NCI-H1417 treated with DMSO at 0.1 percent for 48 hours (cell line): ENCODE measurements around the gene AUP1.

ENCODE experiments used
- DNase-seq: peaks from one replicate; lab custom pipeline; 2025; lab: John Stamatoyannopoulos, UW

AUP1 gene

DNA sequence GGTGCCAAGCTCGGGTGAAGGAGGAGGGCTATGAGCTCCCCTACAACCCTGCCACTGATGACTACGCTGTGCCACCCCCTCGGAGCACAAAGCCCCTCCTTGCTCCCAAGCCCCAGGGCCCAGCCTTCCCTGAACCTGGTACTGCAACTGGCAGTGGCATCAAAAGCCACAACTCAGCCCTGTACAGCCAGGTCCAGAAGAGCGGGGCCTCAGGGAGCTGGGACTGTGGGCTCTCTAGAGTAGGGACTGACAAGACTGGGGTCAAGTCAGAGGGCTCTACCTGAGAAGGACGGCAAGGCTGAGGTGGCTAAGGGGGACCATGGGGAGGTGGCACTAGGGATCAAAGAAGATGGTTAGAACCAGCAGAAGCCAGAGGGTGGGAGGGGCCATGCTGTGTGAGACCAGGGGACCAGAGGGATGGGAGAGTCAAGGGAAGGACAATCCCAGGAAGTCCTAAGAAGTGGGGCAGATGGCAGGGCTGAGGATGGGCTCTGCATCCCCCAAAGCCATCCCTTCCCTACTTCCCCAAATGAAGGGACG, 27.4 kb upstream of the AUP1 start:
- DNase-seq, result no peak

GRCh38 chr2:74556159-74556558, 26.7 kb upstream of the AUP1 start:
- no peak for DNase-seq

DNA sequence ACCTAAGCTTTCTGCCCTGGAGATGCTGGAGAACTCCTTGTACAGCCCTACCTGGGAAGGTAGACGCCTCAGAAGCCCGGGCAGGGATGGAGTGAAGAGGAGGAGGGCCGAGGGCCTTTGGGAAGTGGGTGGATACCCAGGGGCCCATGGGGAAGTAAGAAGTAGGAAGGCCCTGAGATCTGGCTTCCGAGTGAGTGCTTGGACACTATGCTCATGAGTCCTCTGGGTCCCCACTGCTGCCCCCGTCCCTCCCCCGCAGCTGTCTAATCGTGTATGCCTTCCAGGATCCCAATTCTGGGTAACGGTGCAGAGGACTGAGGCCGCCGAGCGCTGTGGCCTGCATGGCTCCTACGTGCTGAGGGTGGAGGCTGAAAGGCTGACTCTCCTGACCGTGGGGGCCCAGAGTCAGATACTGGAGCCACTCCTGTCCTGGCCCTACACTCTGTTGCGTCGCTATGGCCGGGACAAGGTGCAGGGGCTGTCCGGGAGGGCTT, 26.2 kb upstream of the AUP1 start:
- no peak for DNase-seq

- DNase-seq, result no peak
These were observed 25.5 kb upstream of the AUP1 start for GRCh38 chr2:74554820-74555531.

- DNase-seq, result peak; percentile 45
These were observed 24.6 kb upstream of the AUP1 start, which contains the start of the genes DOK1 and LOXL3 for GRCh38 chr2:74553892-74554819. Gene DOK1 (plus strand): TSS chr2:74554720. CDS start chr2:74554755, 35 bp downstream. Gene LOXL3 (minus strand): TSS chr2:74553942. CDS start chr2:74552634, 1,308 bp downstream.

DNA sequence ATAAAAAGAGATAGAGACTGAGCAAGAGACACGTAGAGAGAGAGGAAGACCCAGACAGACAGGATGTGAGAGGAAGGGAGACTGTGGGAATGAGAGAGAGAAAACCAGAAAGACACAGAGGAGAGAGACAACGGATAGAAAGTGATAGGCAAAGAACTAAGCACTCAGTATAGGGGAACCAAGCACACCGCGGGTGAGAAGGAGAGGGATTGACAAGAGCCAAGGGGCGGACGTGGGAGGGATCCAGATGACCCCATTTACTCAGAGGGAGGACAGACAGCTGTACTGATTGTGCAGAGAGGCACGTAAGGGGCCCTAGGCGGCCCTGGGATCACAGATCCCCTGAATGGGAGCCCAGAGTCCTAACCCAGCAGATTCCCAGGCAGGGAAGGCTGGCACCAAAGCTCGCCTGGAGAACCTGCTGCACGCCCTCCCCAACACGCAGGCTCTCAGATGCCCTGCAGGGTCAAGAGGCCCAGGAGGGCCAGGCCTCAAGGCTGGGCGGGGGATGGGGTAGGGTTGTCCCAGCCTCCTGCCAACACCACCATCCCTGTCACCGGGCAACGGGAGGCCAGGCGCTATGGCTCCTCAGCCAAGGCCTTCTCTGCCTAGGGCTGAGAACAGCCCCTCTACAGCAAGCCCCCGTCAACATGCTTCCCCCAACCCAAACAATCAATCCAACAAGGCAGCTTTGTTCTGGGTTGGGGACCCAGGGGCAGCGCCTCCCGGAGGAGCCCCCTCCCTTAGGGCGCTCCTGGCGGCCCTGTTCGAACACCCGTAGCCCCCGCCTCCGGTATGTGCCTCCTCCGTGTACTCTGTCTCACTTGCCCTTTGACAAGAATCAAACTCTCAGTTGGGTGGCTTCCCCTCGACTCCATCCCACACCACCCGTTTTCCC, 23.7 kb upstream of the AUP1 start:
- DNase-seq, result no peak

DNA sequence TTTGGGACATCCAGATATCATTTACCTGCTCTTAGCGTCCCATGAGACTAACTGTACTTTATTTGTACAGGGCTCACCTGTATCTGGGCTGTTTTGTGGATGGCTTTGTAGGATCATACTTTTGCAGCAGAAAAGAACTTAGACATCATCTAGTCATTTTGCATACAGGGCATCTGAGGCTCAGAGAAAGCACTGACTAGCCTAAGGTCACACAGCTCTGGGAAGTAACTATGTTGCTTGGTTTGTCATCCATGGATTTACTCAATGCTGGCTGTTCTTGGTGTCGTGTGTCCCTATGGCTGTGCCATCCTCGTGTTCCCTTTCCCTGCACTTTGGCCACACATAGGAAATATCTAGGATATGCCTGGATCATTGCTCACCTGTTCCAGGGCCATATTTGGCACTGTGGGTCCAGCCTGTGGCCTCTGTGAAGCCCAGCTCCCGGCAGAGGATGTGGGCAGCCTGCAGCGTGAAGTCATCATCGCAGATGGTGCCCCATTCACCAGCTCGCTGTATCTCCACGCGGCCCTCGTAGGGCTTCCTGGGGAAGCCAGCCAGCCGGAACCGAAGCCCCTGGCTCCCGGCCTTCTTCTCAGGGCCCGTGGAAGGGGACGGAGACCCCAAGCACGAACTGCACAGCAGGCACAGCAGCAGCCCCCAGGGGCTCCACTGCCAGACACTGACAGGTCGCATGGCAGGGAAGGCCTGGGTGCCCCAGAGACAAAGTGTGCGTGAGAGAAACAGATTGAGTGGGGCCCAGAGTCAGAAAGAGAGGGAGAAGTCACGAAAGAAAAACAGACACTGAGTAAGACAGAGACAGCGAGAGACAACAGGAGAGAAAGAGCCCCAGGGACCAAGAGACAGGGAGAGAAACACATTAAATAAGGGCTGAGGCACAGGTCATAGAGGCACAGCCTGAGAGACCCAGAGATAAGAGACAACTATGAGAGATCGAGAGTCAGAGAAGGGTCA, 22.7 kb upstream of the AUP1 start:
- no peak for DNase-seq

- DNase-seq, result no peak
These were observed 22.0 kb upstream of the AUP1 start for GRCh38 chr2:74551530-74551929.

GRCh38 chr2:74550231-74550630, 20.7 kb upstream of the AUP1 start:
- DNase-seq, result no peak

DNA sequence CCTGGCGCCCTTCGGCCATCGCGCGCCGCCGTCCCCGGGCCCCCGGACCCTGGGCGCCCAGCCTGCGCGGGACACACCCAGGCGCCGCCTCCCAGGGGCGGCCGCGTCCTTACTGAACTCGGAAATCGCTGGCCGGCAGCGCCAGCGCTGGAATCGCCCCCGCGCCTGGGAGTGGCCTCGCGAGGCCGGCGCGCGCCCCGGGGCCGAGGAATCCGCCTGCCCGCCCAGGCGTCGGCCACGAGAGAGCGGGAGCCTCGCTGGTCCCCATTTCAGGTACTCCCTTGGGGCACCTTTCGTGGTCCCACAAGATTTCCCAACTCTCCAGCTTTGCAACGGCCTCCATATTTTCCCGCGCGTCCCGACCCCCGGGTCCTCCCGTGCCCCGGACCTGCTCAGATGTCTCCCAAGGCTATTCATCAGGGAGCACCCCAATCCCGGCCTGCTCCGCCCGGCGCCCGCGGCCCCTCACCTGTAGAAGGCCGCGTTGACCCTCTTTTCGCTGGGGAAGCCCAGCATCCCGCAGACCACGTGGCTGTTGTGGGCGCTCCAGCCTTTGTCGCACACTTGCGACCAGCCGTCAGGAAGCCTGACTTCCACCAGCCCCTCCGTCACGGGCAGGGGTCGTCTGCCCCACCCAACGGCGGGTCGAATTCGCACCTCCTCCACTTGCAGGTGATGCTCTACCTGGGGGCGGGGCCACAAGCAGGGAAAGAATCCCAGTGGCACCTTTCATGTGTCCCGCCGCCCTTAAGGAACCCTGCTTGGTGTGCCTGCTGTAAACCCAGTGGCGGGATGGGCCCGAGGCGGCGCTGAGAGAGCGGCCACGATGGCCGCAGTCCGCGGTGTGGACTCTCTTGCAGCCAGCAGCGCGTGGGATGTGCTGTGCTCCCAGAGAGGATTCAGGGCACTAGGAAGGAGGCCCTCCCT, 19.7 kb upstream of the AUP1 start:
- DNase-seq, result no peak

- no peak for DNase-seq
These were observed 18.9 kb upstream of the AUP1 start for GRCh38 chr2:74548285-74548899.

- no peak for DNase-seq
These were observed 16.5 kb upstream of the AUP1 start for GRCh38 chr2:74546004-74546403.

DNA sequence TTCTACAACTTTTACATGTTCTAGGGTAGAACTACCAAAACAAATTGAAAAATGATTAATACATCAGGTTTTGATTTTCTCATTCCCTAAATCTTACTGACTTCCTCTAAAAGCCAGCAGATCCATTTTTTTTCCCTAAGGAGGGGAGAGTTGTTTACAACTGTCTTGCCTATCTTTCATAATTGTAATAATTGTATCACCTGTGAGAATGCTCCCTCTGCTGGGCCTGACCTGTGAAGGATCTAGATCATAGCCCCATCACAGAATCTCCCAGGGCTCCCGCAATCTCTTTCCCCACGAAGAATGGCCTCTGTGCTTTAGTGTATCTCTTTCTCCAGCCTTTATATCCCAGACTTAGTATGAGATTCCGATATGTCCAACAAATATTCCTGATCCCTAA, 15.1 kb upstream of the AUP1 start:
- no peak for DNase-seq

GRCh38 chr2:74542978-74543377, 13.5 kb upstream of the AUP1 start:
- no peak for DNase-seq

DNA sequence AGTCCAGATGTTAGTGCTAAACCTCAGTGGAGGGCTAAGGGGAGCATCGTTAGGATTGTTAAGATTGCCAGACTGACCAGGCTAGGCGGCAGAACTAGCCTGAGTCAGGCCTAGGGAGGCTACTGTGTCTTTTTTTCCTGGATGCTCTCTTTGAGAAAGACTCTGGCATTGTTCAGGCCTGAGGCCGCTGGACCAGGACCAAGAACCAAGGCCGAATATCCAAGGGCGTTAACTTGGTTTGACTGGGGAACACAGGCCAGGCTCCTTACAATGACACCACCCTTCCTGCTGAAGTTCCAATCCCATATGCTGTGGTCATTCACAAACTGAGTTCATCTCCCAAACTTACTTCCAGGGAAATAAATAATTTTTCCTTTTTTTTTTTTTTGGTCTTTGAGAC, 10.8 kb upstream of the AUP1 start:
- DNase-seq, result no peak

DNA sequence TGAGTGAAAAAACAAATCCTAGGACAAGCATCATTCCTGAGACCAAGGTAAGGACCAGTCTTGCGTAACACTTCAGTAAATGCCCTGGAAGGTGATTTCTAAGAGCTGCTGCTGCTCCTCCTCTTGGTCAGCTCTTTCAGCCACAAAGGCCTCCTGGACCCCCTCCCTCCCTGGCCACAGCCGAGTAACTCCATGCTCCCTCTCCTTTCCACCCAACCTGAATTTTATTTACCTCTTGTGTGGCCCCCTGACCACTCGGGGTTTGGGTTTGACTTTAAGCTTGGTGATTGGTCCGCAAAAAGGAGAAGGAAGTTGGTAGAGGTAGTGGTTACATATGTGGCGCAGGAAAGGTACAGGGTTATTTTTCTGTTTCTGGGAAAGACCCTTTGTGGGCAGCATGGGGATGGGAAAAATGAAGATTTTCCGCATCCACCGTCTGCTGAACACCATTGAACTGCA, 9.4 kb upstream of the AUP1 start:
- DNase-seq, result no peak

DNA sequence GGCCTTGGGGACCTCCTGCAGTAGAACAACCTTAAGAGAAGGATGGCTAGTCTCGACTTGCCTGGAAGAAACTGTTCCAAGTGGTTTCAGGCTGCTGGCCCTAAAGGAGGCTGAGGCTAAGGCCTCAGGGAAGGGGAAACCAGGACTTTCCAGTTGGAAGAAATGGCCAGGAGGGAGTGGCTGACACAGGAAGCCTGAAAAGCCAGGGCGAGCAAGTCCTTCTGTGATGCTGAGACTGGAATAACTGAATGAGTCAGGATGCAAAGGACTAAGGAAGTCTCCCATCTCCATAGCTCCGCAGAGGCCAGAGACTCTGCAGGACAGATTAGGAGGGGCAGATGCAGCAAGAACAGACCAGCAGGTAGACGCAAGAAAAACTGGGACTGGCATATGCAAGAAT, 7.6 kb upstream of the AUP1 start:
- no peak for DNase-seq

GRCh38 chr2:74536166-74536950, 6.9 kb upstream of the AUP1 start:
- DNase-seq, result no peak
